Measurements from ENCODE around the gene NKIRAS2. TPM values are rescaled to one million over a fixed set of nuclear protein-coding genes. Genes with fewer than 3 reads are reported as not detected.

The NKIRAS2 gene
- total and polyA plus RNA-seq, 2 of the 13 experiments (the other 11 are each of a cell fraction or from before 2014, with no cell fraction given), result 27.9 to 42.0 TPM

GRCh38 chr17:42002792-42003301 lies 17.0 kb upstream of the NKIRAS2 start (continued):
- TF ChIP-seq, protein P1, sequence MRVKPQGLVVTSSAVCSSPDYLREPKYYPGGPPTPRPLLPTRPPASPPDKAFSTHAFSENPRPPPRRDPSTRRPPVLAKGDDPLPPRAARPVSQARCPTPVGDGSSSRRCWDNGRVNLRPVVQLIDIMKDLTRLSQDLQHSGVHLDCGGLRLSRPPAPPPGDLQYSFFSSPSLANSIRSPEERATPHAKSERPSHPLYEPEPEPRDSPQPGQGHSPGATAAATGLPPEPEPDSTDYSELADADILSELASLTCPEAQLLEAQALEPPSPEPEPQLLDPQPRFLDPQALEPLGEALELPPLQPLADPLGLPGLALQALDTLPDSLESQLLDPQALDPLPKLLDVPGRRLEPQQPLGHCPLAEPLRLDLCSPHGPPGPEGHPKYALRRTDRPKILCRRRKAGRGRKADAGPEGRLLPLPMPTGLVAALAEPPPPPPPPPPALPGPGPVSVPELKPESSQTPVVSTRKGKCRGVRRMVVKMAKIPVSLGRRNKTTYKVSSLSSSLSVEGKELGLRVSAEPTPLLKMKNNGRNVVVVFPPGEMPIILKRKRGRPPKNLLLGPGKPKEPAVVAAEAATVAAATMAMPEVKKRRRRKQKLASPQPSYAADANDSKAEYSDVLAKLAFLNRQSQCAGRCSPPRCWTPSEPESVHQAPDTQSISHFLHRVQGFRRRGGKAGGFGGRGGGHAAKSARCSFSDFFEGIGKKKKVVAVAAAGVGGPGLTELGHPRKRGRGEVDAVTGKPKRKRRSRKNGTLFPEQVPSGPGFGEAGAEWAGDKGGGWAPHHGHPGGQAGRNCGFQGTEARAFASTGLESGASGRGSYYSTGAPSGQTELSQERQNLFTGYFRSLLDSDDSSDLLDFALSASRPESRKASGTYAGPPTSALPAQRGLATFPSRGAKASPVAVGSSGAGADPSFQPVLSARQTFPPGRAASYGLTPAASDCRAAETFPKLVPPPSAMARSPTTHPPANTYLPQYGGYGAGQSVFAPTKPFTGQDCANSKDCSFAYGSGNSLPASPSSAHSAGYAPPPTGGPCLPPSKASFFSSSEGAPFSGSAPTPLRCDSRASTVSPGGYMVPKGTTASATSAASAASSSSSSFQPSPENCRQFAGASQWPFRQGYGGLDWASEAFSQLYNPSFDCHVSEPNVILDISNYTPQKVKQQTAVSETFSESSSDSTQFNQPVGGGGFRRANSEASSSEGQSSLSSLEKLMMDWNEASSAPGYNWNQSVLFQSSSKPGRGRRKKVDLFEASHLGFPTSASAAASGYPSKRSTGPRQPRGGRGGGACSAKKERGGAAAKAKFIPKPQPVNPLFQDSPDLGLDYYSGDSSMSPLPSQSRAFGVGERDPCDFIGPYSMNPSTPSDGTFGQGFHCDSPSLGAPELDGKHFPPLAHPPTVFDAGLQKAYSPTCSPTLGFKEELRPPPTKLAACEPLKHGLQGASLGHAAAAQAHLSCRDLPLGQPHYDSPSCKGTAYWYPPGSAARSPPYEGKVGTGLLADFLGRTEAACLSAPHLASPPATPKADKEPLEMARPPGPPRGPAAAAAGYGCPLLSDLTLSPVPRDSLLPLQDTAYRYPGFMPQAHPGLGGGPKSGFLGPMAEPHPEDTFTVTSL (CRISPR knock-in tag; IDR thresholded peaks at IDR 0.05; ENCODE audit: borderline replicate concordance), result peak; percentile 42; the same call in 1 of the 2 replicates
- peak; percentile 42; the same call in 1 of the 2 replicates for TF ChIP-seq SALL1 (CRISPR knock-in tag; IDR thresholded peaks at IDR 0.05)
- TF ChIP-seq NR2F6 (IDR thresholded peaks at IDR 0.05), result no peak
- peak; percentile 18; the same call in 1 of the 2 replicates for TF ChIP-seq NR2F6 (CRISPR knock-in tag; IDR thresholded peaks at IDR 0.05)
- TF ChIP-seq, protein P2, sequence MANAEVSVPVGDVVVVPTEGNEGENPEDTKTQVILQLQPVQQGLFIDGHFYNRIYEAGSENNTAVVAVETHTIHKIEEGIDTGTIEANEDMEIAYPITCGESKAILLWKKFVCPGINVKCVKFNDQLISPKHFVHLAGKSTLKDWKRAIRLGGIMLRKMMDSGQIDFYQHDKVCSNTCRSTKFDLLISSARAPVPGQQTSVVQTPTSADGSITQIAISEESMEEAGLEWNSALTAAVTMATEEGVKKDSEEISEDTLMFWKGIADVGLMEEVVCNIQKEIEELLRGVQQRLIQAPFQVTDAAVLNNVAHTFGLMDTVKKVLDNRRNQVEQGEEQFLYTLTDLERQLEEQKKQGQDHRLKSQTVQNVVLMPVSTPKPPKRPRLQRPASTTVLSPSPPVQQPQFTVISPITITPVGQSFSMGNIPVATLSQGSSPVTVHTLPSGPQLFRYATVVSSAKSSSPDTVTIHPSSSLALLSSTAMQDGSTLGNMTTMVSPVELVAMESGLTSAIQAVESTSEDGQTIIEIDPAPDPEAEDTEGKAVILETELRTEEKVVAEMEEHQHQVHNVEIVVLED (CRISPR knock-in tag; IDR thresholded peaks at IDR 0.05; ENCODE audit: borderline replicate concordance), result peak; percentile 34; the same call in 1 of the 2 replicates
- TF ChIP-seq FOXA3 (CRISPR knock-in tag; IDR thresholded peaks at IDR 0.05), result peak; percentile 55
- TF ChIP-seq, protein P3, sequence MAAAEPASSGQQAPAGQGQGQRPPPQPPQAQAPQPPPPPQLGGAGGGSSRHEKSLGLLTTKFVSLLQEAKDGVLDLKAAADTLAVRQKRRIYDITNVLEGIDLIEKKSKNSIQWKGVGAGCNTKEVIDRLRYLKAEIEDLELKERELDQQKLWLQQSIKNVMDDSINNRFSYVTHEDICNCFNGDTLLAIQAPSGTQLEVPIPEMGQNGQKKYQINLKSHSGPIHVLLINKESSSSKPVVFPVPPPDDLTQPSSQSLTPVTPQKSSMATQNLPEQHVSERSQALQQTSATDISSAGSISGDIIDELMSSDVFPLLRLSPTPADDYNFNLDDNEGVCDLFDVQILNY (CRISPR knock-in tag; conservative IDR thresholded peaks at IDR 0.05), result no peak
- peak; percentile 75; the same call in 1 of the 2 replicates for TF ChIP-seq SOX5 (CRISPR knock-in tag; IDR thresholded peaks at IDR 0.05; ENCODE audit: borderline replicate concordance)
- TF ChIP-seq ZFP36L1 (CRISPR knock-in tag; IDR thresholded peaks at IDR 0.05), result 0 out of 2 replicates have a peak, but pooled peaks have one; percentile 29
- no peak for TF ChIP-seq HOXA5 (CRISPR knock-in tag; IDR thresholded peaks at IDR 0.05)
- TF ChIP-seq ATF4 (CRISPR knock-in tag; IDR thresholded peaks at IDR 0.05), result 0 out of 4 replicates have a peak, but pooled peaks of 1 of the 2 experiments have one; percentile 6
- TF ChIP-seq ZBTB25 (CRISPR knock-in tag; IDR thresholded peaks at IDR 0.05), result peak; percentile 32; the same call in 1 of the 2 replicates
- TF ChIP-seq ASH2L (IDR thresholded peaks at IDR 0.05; ENCODE audit: insufficient read length, low read depth, low read length), result peak; percentile 49
- TF ChIP-seq, protein P4, sequence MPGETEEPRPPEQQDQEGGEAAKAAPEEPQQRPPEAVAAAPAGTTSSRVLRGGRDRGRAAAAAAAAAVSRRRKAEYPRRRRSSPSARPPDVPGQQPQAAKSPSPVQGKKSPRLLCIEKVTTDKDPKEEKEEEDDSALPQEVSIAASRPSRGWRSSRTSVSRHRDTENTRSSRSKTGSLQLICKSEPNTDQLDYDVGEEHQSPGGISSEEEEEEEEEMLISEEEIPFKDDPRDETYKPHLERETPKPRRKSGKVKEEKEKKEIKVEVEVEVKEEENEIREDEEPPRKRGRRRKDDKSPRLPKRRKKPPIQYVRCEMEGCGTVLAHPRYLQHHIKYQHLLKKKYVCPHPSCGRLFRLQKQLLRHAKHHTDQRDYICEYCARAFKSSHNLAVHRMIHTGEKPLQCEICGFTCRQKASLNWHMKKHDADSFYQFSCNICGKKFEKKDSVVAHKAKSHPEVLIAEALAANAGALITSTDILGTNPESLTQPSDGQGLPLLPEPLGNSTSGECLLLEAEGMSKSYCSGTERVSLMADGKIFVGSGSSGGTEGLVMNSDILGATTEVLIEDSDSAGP (CRISPR knock-in tag; IDR thresholded peaks at IDR 0.05; ENCODE audit: borderline replicate concordance), result peak; percentile 78; the same call in 1 of the 2 replicates
- TF ChIP-seq SOX6 (IDR thresholded peaks at IDR 0.05), result no peak
- TF ChIP-seq SOX6 (CRISPR knock-in tag; IDR thresholded peaks at IDR 0.05), result peak; percentile 50; the same call in 1 of the 2 replicates
- peak; percentile 20; the same call in 1 of the 2 replicates for TF ChIP-seq SP5 (CRISPR knock-in tag; IDR thresholded peaks at IDR 0.05; ENCODE audit: borderline replicate concordance, low read depth)
- TF ChIP-seq SAP130 (CRISPR knock-in tag; IDR thresholded peaks at IDR 0.05; ENCODE audit: low read depth), result peak; percentile 74

All from HepG2 (cell line).